NAMALWA (cell line): Measurements from ENCODE around the gene CALN1.

Experiments
- DNase-seq: peaks from one replicate; pipeline ENCODE4 v3.0.0-alpha.2; 2015; ENCODE audit warnings: low spot score

Gene CALN1

GRCh38 chr7:71785216-71785615 is 626.9 kb downstream of the CALN1 start:
- DNase-seq = no peak

GRCh38 chr7:71784781-71785180 is 627.4 kb downstream of the CALN1 start:
- DNase-seq = no peak

- no peak for DNase-seq
These were observed 628.0 kb downstream of the CALN1 start for GRCh38 chr7:71784180-71784579.

GRCh38 chr7:71783779-71784178 is 628.4 kb downstream of the CALN1 start:
- DNase-seq = no peak

- DNase-seq = no peak
These were observed 630.1 kb downstream of the CALN1 start for GRCh38 chr7:71782051-71782450.

- DNase-seq = no peak
These were observed 631.9 kb downstream of the CALN1 start for GRCh38 chr7:71780282-71780681.

GRCh38 chr7:71777278-71777677 is 634.9 kb downstream of the CALN1 start:
- no peak for DNase-seq

- DNase-seq = no peak
These were observed 635.4 kb downstream of the CALN1 start for GRCh38 chr7:71776726-71777125.

- no peak for DNase-seq
These were observed 636.5 kb downstream of the CALN1 start for GRCh38 chr7:71775648-71776047.

GRCh38 chr7:71772779-71773178 is 639.4 kb downstream of the CALN1 start:
- DNase-seq = no peak

GRCh38 chr7:71770269-71770907 is 641.8 kb downstream of the CALN1 start:
- DNase-seq = no peak

GRCh38 chr7:71769326-71769725 is 642.8 kb downstream of the CALN1 start:
- no peak for DNase-seq

- DNase-seq = no peak
These were observed 643.7 kb downstream of the CALN1 start for GRCh38 chr7:71768450-71768849.

- no peak for DNase-seq
These were observed 646.1 kb downstream of the CALN1 start for GRCh38 chr7:71766016-71766415.

GRCh38 chr7:71761336-71761735 is 650.8 kb downstream of the CALN1 start:
- DNase-seq = no peak

GRCh38 chr7:71754828-71755227 is 657.3 kb downstream of the CALN1 start:
- no peak for DNase-seq

- no peak for DNase-seq
These were observed 658.0 kb downstream of the CALN1 start for GRCh38 chr7:71753956-71754664.

- no peak for DNase-seq
These were observed 658.9 kb downstream of the CALN1 start for GRCh38 chr7:71753236-71753635.

- peak; percentile 14 for DNase-seq
These were observed 659.8 kb downstream of the CALN1 start for GRCh38 chr7:71752171-71752935.

GRCh38 chr7:71750290-71750689 is 661.8 kb downstream of the CALN1 start:
- DNase-seq = no peak

GRCh38 chr7:71746006-71746405 is 666.1 kb downstream of the CALN1 start:
- DNase-seq = no peak

GRCh38 chr7:71740174-71740560 is 672.0 kb downstream of the CALN1 start:
- DNase-seq = no peak

GRCh38 chr7:71739520-71740173 is 672.5 kb downstream of the CALN1 start:
- no peak for DNase-seq
